PC-3 (cell line): ENCODE data around the gene KCP. TPM values are rescaled to one million over a fixed set of nuclear protein-coding genes. Genes with fewer than 3 reads are reported as not detected.

Experiments
- total RNA-seq: library from RNA; depleted of rRNA; stranded (reverse); fragments of >200 nt; gene quantifications from 2 replicates; pipeline ENCODE4 v1.2.3, GENCODE V29; 2014; rRNA removed

The KCP gene
- total RNA-seq, 1 experiment from 2014 or later = 3.2 TPM

Other genes starting within 250 kb of the KCP start
- gene GARIN1A, start 238.4 kb downstream of the KCP start, total RNA-seq = 0.91 and 3.6 TPM in 2 replicates
- 169 and 205 TPM in 2 replicates for gene CALU, start 171.3 kb downstream of the KCP start, total RNA-seq
- gene OPN1SW, start 134.9 kb downstream of the KCP start, total RNA-seq = not detected in 2 replicates
- gene CCDC136, start 118.7 kb downstream of the KCP start, total RNA-seq = 9.8 and 10.5 TPM in 2 replicates
- gene FLNC, start 80.3 kb downstream of the KCP start, total RNA-seq = 88.7 and 121 TPM in 2 replicates
- 129 and 131 TPM in 2 replicates for gene ATP6V1F, start 47.9 kb downstream of the KCP start, total RNA-seq
- 12.2 and 15.3 TPM in 2 replicates for gene IRF5, start 27.2 kb upstream of the KCP start, total RNA-seq
- gene TNPO3, start 144.4 kb upstream of the KCP start, total RNA-seq = 55.9 and 57.3 TPM in 2 replicates
- gene TSPAN33, start 234.0 kb upstream of the KCP start, total RNA-seq = 23.7 and 26.4 TPM in 2 replicates